ENCODE data around the gene LGALSL.

DNA sequence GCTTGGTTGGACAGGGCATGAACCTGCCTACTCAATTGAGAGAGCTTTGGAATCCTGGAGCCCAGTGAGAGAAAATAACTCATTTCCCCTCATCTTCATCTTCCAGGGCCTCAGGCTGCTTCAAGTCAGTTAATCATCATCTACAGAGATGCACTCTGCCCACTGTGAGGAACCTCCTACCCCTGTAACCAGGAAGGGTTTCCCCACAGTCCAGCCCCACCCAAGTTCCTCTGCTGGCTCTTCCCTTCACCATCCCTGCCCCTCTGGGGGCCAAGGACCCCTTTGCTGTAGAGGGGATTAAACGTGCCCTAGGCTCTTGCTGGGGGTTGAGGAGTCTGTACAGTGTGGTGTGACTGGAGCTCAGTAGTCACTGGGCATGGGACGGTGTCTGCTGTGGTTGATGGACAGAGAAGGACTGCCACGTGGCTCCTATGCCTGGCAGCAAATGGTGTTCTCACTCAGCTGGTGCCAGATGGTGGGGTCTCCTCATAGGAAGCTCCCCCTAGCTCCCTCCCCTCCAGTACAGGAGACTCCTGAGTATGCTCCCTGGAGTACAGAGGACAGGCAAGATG lies 29.5 kb upstream of the LGALSL start:
- TF ChIP-seq SUZ12 (IDR thresholded peaks at IDR 0.05; ENCODE audit: extremely low read depth, insufficient read depth, insufficient read length) (no peak), YY1 (IDR thresholded peaks at IDR 0.05; ENCODE audit: insufficient read depth, insufficient read length) (no peak)
